GM18505 (cell line): ENCODE results near the gene PAXX.

ENCODE experiments used
- ATAC-seq: cut with Tn5 transposase; IDR thresholded peaks from one replicate; pipeline ENCODE4 v1.9.1; 2021; ENCODE audit not compliant: unreplicated experiment
- POLR2A ChIP-seq: IDR thresholded peaks from 4 replicates; pipeline ENCODE4 v1.6.1; 2011; ENCODE audit warnings: borderline replicate concordance; ENCODE audit not compliant: insufficient read depth, insufficient read length; ENCODE audit errors: extremely low read depth

The PAXX gene

GRCh38 chr9:136949817-136950655, 42.2 kb upstream of the PAXX start:
- peak; percentile 78 for ATAC-seq
- peak; percentile 76 for TF ChIP-seq POLR2A

GRCh38 chr9:136950656-136951276, 41.5 kb upstream of the PAXX start:
- no peak for TF ChIP-seq POLR2A
- ATAC-seq = no peak

GRCh38 chr9:136951541-136952320, 40.5 kb upstream of the PAXX start, which contains the start of gene LCN12:
Gene LCN12 (plus strand): TSS chr9:136952273. CDS start chr9:136952328, 55 bp downstream.
- TF ChIP-seq POLR2A = no peak
- no peak for ATAC-seq

- no peak for TF ChIP-seq POLR2A
- no peak for ATAC-seq
Measured at GRCh38 chr9:136952321-136952850, 39.8 kb upstream of the PAXX start.

GRCh38 chr9:136952876-136953770, 39.1 kb upstream of the PAXX start:
- TF ChIP-seq POLR2A = no peak
- no peak for ATAC-seq

- TF ChIP-seq POLR2A = no peak
- ATAC-seq = no peak
Measured at GRCh38 chr9:136953771-136954269, 38.4 kb upstream of the PAXX start.

- TF ChIP-seq POLR2A = no peak
- ATAC-seq = no peak
Measured at GRCh38 chr9:136954270-136955083, 37.7 kb upstream of the PAXX start.

- no peak for TF ChIP-seq POLR2A
- ATAC-seq = no peak
Measured at GRCh38 chr9:136955202-136955942, 36.9 kb upstream of the PAXX start.

GRCh38 chr9:136955943-136956335, 36.3 kb upstream of the PAXX start:
- TF ChIP-seq POLR2A = no peak
- ATAC-seq = no peak

- ATAC-seq = no peak
- no peak for TF ChIP-seq POLR2A
Measured at GRCh38 chr9:136956604-136957003, 35.6 kb upstream of the PAXX start.

GRCh38 chr9:136957461-136957860, 34.8 kb upstream of the PAXX start:
- TF ChIP-seq POLR2A = no peak
- no peak for ATAC-seq
